H1 (cell line): ENCODE data around the gene ACBD6. TPM values are rescaled to one million over a fixed set of nuclear protein-coding genes. Genes with fewer than 3 reads are reported as not detected.

Experiments used
- CTCF ChIA-PET: fragments of 300-600 bp; sonication (Branson Sonifier 250); formaldehyde crosslinking; loops from one replicate; lab custom pipeline; 2021; ENCODE audit not compliant: partially characterized antibody; lab: Charles Lee
- POLR2A ChIA-PET: fragments of 300-600 bp; sonication (Branson Sonifier 250); formaldehyde crosslinking; loops from one replicate; lab custom pipeline; 2021; ENCODE audit warnings: inconsistent platforms; ENCODE audit not compliant: partially characterized antibody; lab: Charles Lee
- DNase-seq, 2 experiments: peaks; one replicate each; pipeline versions ENCODE4 v3.0.0 to v3.0.0-alpha.2; 2010 to 2022; ENCODE audit warnings: low spot score in 2 of 2, low read depth in 1 of 2, mixed read lengths in 1 of 2
- FAIRE-seq: peaks from 2 replicates; lab custom pipeline; 2011; peaks lifted over from hg19 to GRCh38; lab: Jason Lieb, UNC
- H2AFZ ChIP-seq: 2 replicates; pipeline ENCODE4 v1.8.1; 2012; ENCODE audit warnings: low read length, inconsistent platforms
- H2AK5ac ChIP-seq: 2 replicates; pipeline ENCODE4 v1.6.1; 2013; ENCODE audit warnings: low read depth, low read length
- H2BK120ac ChIP-seq: replicated peaks from 2 replicates; pipeline ENCODE3; 2013; ENCODE audit warnings: low read depth, low read length, inconsistent platforms
- H2BK12ac ChIP-seq: 2 replicates; pipeline ENCODE4 v1.6.1; 2013; ENCODE audit warnings: low read depth, low read length
- H2BK15ac ChIP-seq: 2 replicates; pipeline ENCODE4 v1.6.1; 2013; ENCODE audit warnings: low read length
- H2BK20ac ChIP-seq: 2 replicates; pipeline ENCODE4 v1.6.1; 2013; ENCODE audit warnings: low read length
- H2BK5ac ChIP-seq: 2 replicates; pipeline ENCODE4 v1.6.1; 2013; ENCODE audit warnings: low read depth, low read length
- H3K14ac ChIP-seq: 2 replicates; pipeline ENCODE4 v1.6.1; 2013; ENCODE audit warnings: inconsistent platforms; ENCODE audit not compliant: insufficient read length
- H3K18ac ChIP-seq: 2 replicates; pipeline ENCODE4 v1.6.1; 2013; ENCODE audit warnings: low read length; ENCODE audit errors: extremely low read depth
- H3K23ac ChIP-seq: 2 replicates; pipeline ENCODE4 v1.6.1; 2013; ENCODE audit warnings: inconsistent platforms; ENCODE audit not compliant: insufficient read length
- H3K23me2 ChIP-seq: 2 replicates; pipeline ENCODE4 v1.6.1; 2013; ENCODE audit warnings: low read depth, low read length
- H3K27ac ChIP-seq: 2 replicates; pipeline ENCODE4 v1.6.1; 2011; ENCODE audit warnings: low read depth, low read length, inconsistent platforms
- H3K27me3 ChIP-seq, 4 experiments: replicated peaks in 1 of 4; 1 replicate in 1 of 4; 2 replicates in 3 of 4; pipeline versions ENCODE4 v1.6.1 to v1.8.1; 2011 to 2013; ENCODE audit warnings: low read length in 3 of 4, mild to moderate bottlenecking in 3 of 4, inconsistent platforms in 2 of 4, mixed read lengths in 2 of 4, moderate library complexity in 1 of 4; ENCODE audit not compliant: control insufficient read depth in 3 of 4, insufficient read depth in 3 of 4; ENCODE audit errors: extremely low read depth in 1 of 4
- H3K36me3 ChIP-seq, 4 experiments: 2 replicates each; pipeline versions ENCODE4 v1.6.1 to v1.8.1; 2011 to 2013; ENCODE audit warnings: mild to moderate bottlenecking in 4 of 4, low read length in 3 of 4, moderate library complexity in 2 of 4, control low read depth in 1 of 4, inconsistent platforms in 1 of 4; ENCODE audit not compliant: insufficient read depth in 4 of 4, control insufficient read depth in 2 of 4
- H3K4ac ChIP-seq: replicated peaks from 2 replicates; pipeline ENCODE3; 2013; ENCODE audit warnings: low read length, low read depth, mixed read lengths, inconsistent platforms; ENCODE audit not compliant: insufficient read length
- H3K4me1 ChIP-seq, 4 experiments: replicated peaks in 1 of 4; 1 replicate in 1 of 4; 2 replicates in 3 of 4; pipeline versions ENCODE4 v1.6.1 to v1.8.1; 2011 to 2013; ENCODE audit warnings: low read length in 3 of 4, inconsistent platforms in 2 of 4, mixed read lengths in 1 of 4; ENCODE audit not compliant: insufficient read depth in 4 of 4, control insufficient read depth in 3 of 4
- H3K4me2 ChIP-seq, 2 experiments: 2 replicates each; pipeline versions ENCODE4 v1.6.1 to v1.8.1; 2011 to 2013; ENCODE audit warnings: low read depth in 2 of 2, low read length in 2 of 2, control low read depth in 1 of 2, inconsistent platforms in 1 of 2, mild to moderate bottlenecking in 1 of 2; ENCODE audit not compliant: insufficient read depth in 1 of 2
- H3K4me3 ChIP-seq, 4 experiments: fragments of 200-600, 300-600 bp in 1 of 4; sonication (generic), shearing (Covaris generic), sonication (Bioruptor Twin) in 1 of 4; 2 replicates each; pipeline versions ENCODE4 v1.5.1 to v1.8.1; 2011 to 2016; ENCODE audit warnings: low read length in 4 of 4, low read depth in 3 of 4, control low read depth in 2 of 4, inconsistent platforms in 2 of 4, mild to moderate bottlenecking in 2 of 4, mixed read lengths in 1 of 4, moderate library complexity in 1 of 4; ENCODE audit not compliant: insufficient read depth in 2 of 4; ENCODE audit errors: extremely low read depth in 1 of 4
- H3K56ac ChIP-seq: replicated peaks from 2 replicates; pipeline ENCODE3; 2013; ENCODE audit warnings: low read depth, mild to moderate bottlenecking, mixed read lengths, low read length, inconsistent platforms; ENCODE audit not compliant: insufficient read length
- H3K79me1 ChIP-seq: 2 replicates; pipeline ENCODE4 v1.6.1; 2013; ENCODE audit warnings: low read depth, low read length, control low read depth
- H3K79me2 ChIP-seq, 2 experiments: 2 replicates each; pipeline versions ENCODE4 v1.6.1 to v1.8.1; 2012 to 2013; ENCODE audit warnings: low read length in 2 of 2, mild to moderate bottlenecking in 2 of 2, inconsistent platforms in 1 of 2; ENCODE audit not compliant: insufficient read depth in 2 of 2, control insufficient read depth in 1 of 2
- H3K9ac ChIP-seq, 4 experiments: replicated peaks in 1 of 4; 1 replicate in 1 of 4; 2 replicates in 3 of 4; pipeline versions ENCODE4 v1.6.1 to v1.8.1; 2011 to 2013; ENCODE audit warnings: low read depth in 3 of 4, low read length in 3 of 4, control low read depth in 2 of 4, mild to moderate bottlenecking in 2 of 4, moderate library complexity in 2 of 4, inconsistent platforms in 1 of 4; ENCODE audit errors: extremely low read depth in 1 of 4
- H3K9me3 ChIP-seq, 2 experiments: 2 replicates each; pipeline versions ENCODE4 v1.6.1 to v1.8.1; 2012 to 2013; ENCODE audit warnings: mild to moderate bottlenecking in 2 of 2, moderate library complexity in 2 of 2, control low read depth in 1 of 2, inconsistent platforms in 1 of 2, low read depth in 1 of 2, low read length in 1 of 2, mixed read lengths in 1 of 2; ENCODE audit not compliant: insufficient read depth in 2 of 2
- H4K20me1 ChIP-seq, 2 experiments: replicated peaks in 1 of 2; 2 replicates each; pipeline versions ENCODE3 to v1.8.1; 2011 to 2013; ENCODE audit warnings: inconsistent platforms in 2 of 2, low read length in 2 of 2, mild to moderate bottlenecking in 1 of 2; ENCODE audit not compliant: insufficient read depth in 2 of 2, control insufficient read depth in 1 of 2
- H4K5ac ChIP-seq: 2 replicates; pipeline ENCODE4 v1.6.1; 2013; ENCODE audit warnings: low read length, low read depth, mixed read lengths, inconsistent platforms; ENCODE audit not compliant: insufficient read length
- H4K8ac ChIP-seq: 2 replicates; pipeline ENCODE4 v1.8.0; 2013; ENCODE audit warnings: mild to moderate bottlenecking, moderate library complexity, low read length, inconsistent platforms; ENCODE audit not compliant: insufficient read depth; ENCODE audit errors: extremely low read depth
- H4K91ac ChIP-seq: replicated peaks from 2 replicates; pipeline ENCODE3; 2013; ENCODE audit warnings: low read length, mixed read lengths, inconsistent platforms; ENCODE audit not compliant: insufficient read length
- BACH1 ChIP-seq: IDR thresholded peaks from 2 replicates; pipeline ENCODE4 v1.6.1; 2012; ENCODE audit warnings: low read length, improper control_type of control experiment
- KDM1A ChIP-seq: fragments of 200-600, 300-600 bp; sonication (generic); IDR thresholded peaks from 2 replicates; pipeline ENCODE4 v1.7.1; 2016; ENCODE audit warnings: mild to moderate bottlenecking, low read length, borderline replicate concordance
- WGBS, 2 experiments: shearing (Covaris generic) in 1 of 2; methylation state at CpG; one replicate each; pipeline versions ENCODE4 v1.1.6 to v1.1.7; 2013 to 2015; ENCODE audit warnings: low lambda C conversion rate in 2 of 2, mixed read lengths in 2 of 2, inconsistent platforms in 1 of 2, low coverage in 1 of 2, missing lambda C conversion rate in 1 of 2; ENCODE audit not compliant: insufficient replicate concordance in 2 of 2, insufficient coverage in 1 of 2, insufficient read length in 1 of 2; ENCODE audit errors: extremely low coverage in 1 of 2, missing lambda C conversion rate in 1 of 2; 5-methylcytosine and 5-hydroxymethylcytosine counted together
- polyA plus RNA-seq, 7 experiments: library from polyadenylated mRNA; depleted of rRNA in 3 of 7; stranded (reverse) in 5 of 7; unstranded in 2 of 7; fragments of >200 nt in 5 of 7; fragments of 200-250 nt in 2 of 7; gene quantifications; 1 replicate in 5 of 7; 2 replicates in 1 of 7; 4 replicates in 1 of 7; pipeline versions ENCODE4 v1.2.1 to v1.2.3, GENCODE V29; 2011 to 2013; ENCODE audit warnings: missing spikeins in 2 of 7, mixed read lengths in 2 of 7
- total RNA-seq: library from RNA; stranded (reverse); fragmentation: NEBNext Ultra II Directional; extraction: Animal tissue kit (Norgen Biotek cat#: 25700); gene quantifications from 2 replicates; pipeline ENCODE4 v1.2.1, GENCODE V29; 2021

Gene ACBD6
- total and polyA plus RNA-seq, 2 of the 8 experiments (the other 6 are each of a cell fraction or from before 2014, with no cell fraction given) = 52.0 to 67.7 TPM

- H2AFZ ChIP-seq = peak overlapping the region; percentile 64
- peaks cover 0 to 2% of the 10 kb centered on the region in 2 experiments for H4K20me1 ChIP-seq
- H3K27me3 ChIP-seq = peaks cover 0 to 4% (median 0%) of the 10 kb centered on the region in 4 experiments; a peak in 2 of 7 replicates
- H2BK120ac ChIP-seq = no peak overlapping the region
- H2BK20ac ChIP-seq = no peak overlapping the region; the same call in 1 of the 2 replicates
- peaks cover 2 to 34% of the 10 kb centered on the region in 2 experiments; a peak in 3 of 4 replicates for H3K79me2 ChIP-seq
- H3K9me3 ChIP-seq = peaks cover 6 to 8% of the 10 kb centered on the region in 2 experiments
- no peak overlapping the region for H2BK5ac ChIP-seq
- H3K56ac ChIP-seq = no peak overlapping the region
- H3K4me1 ChIP-seq = peaks cover 0 to 4% (median 1%) of the 10 kb centered on the region in 4 experiments; a peak in 2 of 7 replicates
- POLR2A ChIA-PET = interaction anchor here (0.9 to 2.2 kb wide), 6 partner anchors 12 to 409 kb away, joined by 3 to 21 read pairs (median 7); partner anchors contain the start of gene KIAA1614
- FAIRE-seq (no peak), DNase-seq (no peak)
- no peak overlapping the region; the same call in 1 of the 2 replicates for H2BK12ac ChIP-seq
- H3K4ac ChIP-seq = no peak overlapping the region
- no peak overlapping the region for H3K14ac ChIP-seq
- H4K91ac ChIP-seq = no peak overlapping the region
- WGBS, 2 experiments = 76% methylated on average over 8 of the region's 8 CpGs; no CpG with 5 or more reads in 1 of the 2 experiments
- no peak overlapping the region for H3K9ac ChIP-seq
- H3K18ac ChIP-seq = peak overlapping the region; percentile 73; the same call in 1 of the 2 replicates
- H3K23me2 ChIP-seq = peaks cover 8% of the 10 kb centered on the region; the same call in 1 of the 2 replicates
- H4K8ac ChIP-seq = no peak overlapping the region
- peak overlapping the region; percentile 74 to 95 (median 78); a peak in 7 of 8 replicates for H3K4me3 ChIP-seq
- peaks cover 0 to 8% (median 1%) of the 10 kb centered on the region in 4 experiments; a peak in 2 of 8 replicates for H3K36me3 ChIP-seq
- H3K23ac ChIP-seq = no peak overlapping the region
- H3K4me2 ChIP-seq = peak overlapping the region; percentile 81 to 84
- no peaks in the 10 kb centered on the region for H3K79me1 ChIP-seq
- CTCF ChIA-PET = interaction anchor here (0.7 to 3.5 kb wide), 3 partner anchors 13 to 30 kb away, joined by 3 to 21 read pairs (median 4); no protein-coding TSS in a partner anchor
- no peak overlapping the region for H4K5ac ChIP-seq
- 0 out of 2 replicates have a peak overlapping the region, but pooled peaks have one; percentile 46 for H2BK15ac ChIP-seq
- no peak overlapping the region for H2AK5ac ChIP-seq
- no peak overlapping the region for H3K27ac ChIP-seq
- TF ChIP-seq BACH1 (no peak), KDM1A (peak; percentile 88)
- TF ChIP-seq, all 59 proteins: peak for 1
Measured at GRCh38 chr1:180503280-180503862, 994 bp upstream of the ACBD6 start.
